Liver (tissue), 9 donors: ENCODE results near the gene SLIT3. TPM values are rescaled to one million over a fixed set of nuclear protein-coding genes. Genes with fewer than 3 reads are reported as not detected.

Source experiments
- DNase-seq: peaks from one replicate; pipeline ENCODE4 v3.0.0-alpha.2; 2017; ENCODE audit warnings: low spot score
- H3K27ac ChIP-seq, 2 donors: one replicate each; pipeline ENCODE4 v1.7.0; 2013; ENCODE audit warnings: inconsistent platforms in 2 of 2, low read length in 2 of 2, control low read depth in 1 of 2, low read depth in 1 of 2, mild to moderate bottlenecking in 1 of 2
- H3K27me3 ChIP-seq, 4 donors: one replicate each; pipeline versions ENCODE4 v1.6.1 to v1.7.0; 2013; ENCODE audit warnings: low read length in 3 of 4, inconsistent platforms in 1 of 4, mild to moderate bottlenecking in 1 of 4, moderate library complexity in 1 of 4; ENCODE audit not compliant: control insufficient read depth in 4 of 4, insufficient read depth in 4 of 4
- H3K36me3 ChIP-seq, 4 donors: one replicate each; pipeline versions ENCODE4 v1.6.1 to v1.7.0; 2013; ENCODE audit warnings: low read length in 3 of 4, mild to moderate bottlenecking in 3 of 4, low read depth in 1 of 4, moderate library complexity in 1 of 4; ENCODE audit not compliant: control insufficient read depth in 4 of 4, insufficient read depth in 3 of 4
- H3K4me1 ChIP-seq, 4 donors: one replicate each; pipeline versions ENCODE4 v1.6.1 to v1.7.0; 2013; ENCODE audit warnings: low read length in 3 of 4, mild to moderate bottlenecking in 3 of 4, moderate library complexity in 1 of 4; ENCODE audit not compliant: control insufficient read depth in 4 of 4, insufficient read depth in 4 of 4
- H3K4me3 ChIP-seq, 3 donors: one replicate each; pipeline versions ENCODE4 v1.6.1 to v1.7.0; 2013; ENCODE audit warnings: low read length in 3 of 3, control low read depth in 1 of 3, low read depth in 1 of 3, mild to moderate bottlenecking in 1 of 3
- H3K9ac ChIP-seq, 2 donors: one replicate each; pipeline ENCODE4 v1.7.0; 2013; ENCODE audit warnings: low read length in 2 of 2, mild to moderate bottlenecking in 2 of 2, moderate library complexity in 2 of 2, control low read depth in 1 of 2, low read depth in 1 of 2
- H3K9me3 ChIP-seq, 4 donors: one replicate each; pipeline versions ENCODE4 v1.6.1 to v1.7.0; 2013; ENCODE audit warnings: low read length in 3 of 4; ENCODE audit not compliant: control insufficient read depth in 4 of 4
- EGR1 ChIP-seq, 2 donors: IDR thresholded peaks; 2 replicates each; pipeline ENCODE4 v1.6.1; 2016 to 2018; ENCODE audit warnings: antibody characterized with exemption in 2 of 2, low read depth in 2 of 2
- FOXA1 ChIP-seq: IDR thresholded peaks from 2 replicates; pipeline ENCODE4 v1.6.1; 2016; ENCODE audit warnings: antibody characterized with exemption
- HNF4A ChIP-seq, 2 donors: conservative IDR thresholded peaks; 2 replicates each; pipeline ENCODE4 v1.6.1; 2016; ENCODE audit warnings: antibody characterized with exemption in 2 of 2, mild to moderate bottlenecking in 2 of 2
- HNF4G ChIP-seq: IDR thresholded peaks from 2 replicates; pipeline ENCODE4 v1.6.1; 2016; ENCODE audit warnings: antibody characterized with exemption
- RAD21 ChIP-seq, 2 donors: IDR thresholded peaks; 2 replicates each; pipeline ENCODE4 v1.6.1; 2016; ENCODE audit warnings: antibody characterized with exemption in 2 of 2, mild to moderate bottlenecking in 2 of 2
- RXRA ChIP-seq, 2 donors: IDR thresholded peaks; 2 replicates each; pipeline ENCODE4 v1.6.1; 2017 to 2018; ENCODE audit warnings: antibody characterized with exemption in 2 of 2, mild to moderate bottlenecking in 1 of 2
- SP1 ChIP-seq: IDR thresholded peaks from 2 replicates; pipeline ENCODE4 v1.6.1; 2018; ENCODE audit warnings: antibody characterized with exemption, mild to moderate bottlenecking
- TAF1 ChIP-seq: conservative IDR thresholded peaks from 2 replicates; pipeline ENCODE4 v1.6.1; 2016; ENCODE audit warnings: antibody characterized with exemption, mild to moderate bottlenecking
- WGBS: extraction: QIAGEN DNeasy Blood & Tissue Kit; methylation state at CpG from one replicate; pipeline ENCODE4 v1.1.7; 2013; 5-methylcytosine and 5-hydroxymethylcytosine counted together
- polyA plus RNA-seq, 2 donors: library from polyadenylated mRNA; stranded (reverse) in 1 of 2; unstranded in 1 of 2; fragments of 200-250 nt in 1 of 2; fragments of >200 nt in 1 of 2; fragmentation: Nextera tagmentation in 1 of 2; extraction: Ambion mirVana in 1 of 2; gene quantifications; one replicate each; pipeline versions ENCODE4 v1.2.1 to v1.2.3, GENCODE V29; 2013 to 2015
- total RNA-seq, 2 donors: library from RNA; depleted of rRNA; stranded (reverse); fragments of >200 nt; gene quantifications; one replicate each; pipeline ENCODE4 v1.2.3, GENCODE V29; 2014
- TF ChIP-seq, protein P1 (sequence below): IDR thresholded peaks from 2 replicates; pipeline ENCODE4 v1.6.1; 2016; ENCODE audit warnings: antibody characterized with exemption
- TF ChIP-seq, protein P2 (sequence below): fragments of 150-350 bp; IDR thresholded peaks from 2 replicates; pipeline ENCODE4 v1.5.1; 2017; ENCODE audit warnings: improper control_type of control experiment, low read depth, low read length; ENCODE audit not compliant: missing input control
- TF ChIP-seq, protein P3 (sequence below): IDR thresholded peaks from 2 replicates; pipeline ENCODE4 v1.6.1; 2016; ENCODE audit warnings: antibody characterized with exemption, mild to moderate bottlenecking
- TF ChIP-seq, protein P4 (sequence below): IDR thresholded peaks from 2 replicates; pipeline ENCODE4 v1.6.1; 2016; ENCODE audit warnings: antibody characterized with exemption
- donor health status: healthy.
- donor health status: healthy.
- donor health status: healthy.
- donor health status: healthy.
- donor health status: healthy.

The SLIT3 gene
- total and polyA plus RNA-seq, 4 donors: 0.61 to 1.3 (median 0.91) TPM

DNA sequence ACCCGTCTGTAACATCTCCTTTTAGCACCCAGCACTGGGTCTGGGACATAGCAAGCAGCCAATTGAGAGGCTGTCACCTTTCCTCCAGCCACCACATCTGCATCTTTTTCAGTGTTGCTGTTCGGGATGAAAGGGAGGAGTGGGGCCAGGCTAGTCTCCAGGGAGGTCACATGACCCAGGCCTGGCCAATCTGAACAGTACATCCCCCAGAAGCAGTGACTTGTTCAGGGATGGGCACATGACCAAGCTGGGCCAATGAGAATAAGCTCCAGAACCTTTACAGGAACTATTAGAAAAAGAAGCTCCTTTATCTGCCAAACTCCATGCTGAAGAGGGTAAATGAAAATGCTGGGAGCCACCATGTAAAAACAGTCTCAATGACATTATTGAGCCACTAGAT, 359.0 kb downstream of the SLIT3 start:
- 70% methylated on average over 2 of the region's 2 CpGs for WGBS
- no peak for DNase-seq
- Histone ChIP-seq H3K9ac (no peak overlapping the region), H3K36me3 (no peaks in the 10 kb centered on the region), H3K4me3 (no peak overlapping the region), H3K27me3 (no peaks in the 10 kb centered on the region), H3K4me1 (no peaks in the 10 kb centered on the region), H3K9me3 (no peaks in the 10 kb centered on the region), H3K27ac (no peak overlapping the region)
- TF ChIP-seq TAF1: no peak

DNA sequence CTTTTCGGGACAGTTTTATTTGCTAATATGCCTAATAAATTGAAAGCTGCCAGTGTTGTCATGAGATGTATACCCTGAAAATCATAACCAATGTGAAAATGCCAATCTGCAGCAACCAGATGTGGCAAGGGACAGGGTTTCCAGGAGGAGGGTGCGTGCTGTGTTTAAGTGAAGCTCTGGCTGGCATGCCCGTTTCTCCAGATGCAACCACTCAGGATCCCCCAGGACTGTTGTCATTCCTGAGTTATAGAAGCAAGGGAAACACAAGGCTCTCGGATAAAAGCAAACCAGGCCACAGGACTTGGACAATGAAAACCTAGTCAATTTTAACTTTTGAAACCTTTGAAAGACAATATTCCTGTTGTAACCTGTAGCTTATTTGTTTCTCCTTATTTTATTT, 360.2 kb downstream of the SLIT3 start:
- Histone ChIP-seq H3K4me3 (no peak overlapping the region), H3K9ac (no peak overlapping the region), H3K27me3 (no peaks in the 10 kb centered on the region), H3K36me3 (no peaks in the 10 kb centered on the region), H3K4me1 (no peaks in the 10 kb centered on the region), H3K9me3 (no peaks in the 10 kb centered on the region), H3K27ac (no peak overlapping the region)
- TF ChIP-seq HNF4G (no peak), FOXA1 (no peak), TAF1 (no peak), RXRA (IDR thresholded peaks at IDR 0.05) (no peak), RAD21 (IDR thresholded peaks at IDR 0.05) (no peak), HNF4A (conservative IDR thresholded peaks at IDR 0.05) (no peak), EGR1 (IDR thresholded peaks at IDR 0.05; ENCODE audit: low read depth in 2 of 2) (no peak), SP1 (no peak)
- TF ChIP-seq, protein P1, sequence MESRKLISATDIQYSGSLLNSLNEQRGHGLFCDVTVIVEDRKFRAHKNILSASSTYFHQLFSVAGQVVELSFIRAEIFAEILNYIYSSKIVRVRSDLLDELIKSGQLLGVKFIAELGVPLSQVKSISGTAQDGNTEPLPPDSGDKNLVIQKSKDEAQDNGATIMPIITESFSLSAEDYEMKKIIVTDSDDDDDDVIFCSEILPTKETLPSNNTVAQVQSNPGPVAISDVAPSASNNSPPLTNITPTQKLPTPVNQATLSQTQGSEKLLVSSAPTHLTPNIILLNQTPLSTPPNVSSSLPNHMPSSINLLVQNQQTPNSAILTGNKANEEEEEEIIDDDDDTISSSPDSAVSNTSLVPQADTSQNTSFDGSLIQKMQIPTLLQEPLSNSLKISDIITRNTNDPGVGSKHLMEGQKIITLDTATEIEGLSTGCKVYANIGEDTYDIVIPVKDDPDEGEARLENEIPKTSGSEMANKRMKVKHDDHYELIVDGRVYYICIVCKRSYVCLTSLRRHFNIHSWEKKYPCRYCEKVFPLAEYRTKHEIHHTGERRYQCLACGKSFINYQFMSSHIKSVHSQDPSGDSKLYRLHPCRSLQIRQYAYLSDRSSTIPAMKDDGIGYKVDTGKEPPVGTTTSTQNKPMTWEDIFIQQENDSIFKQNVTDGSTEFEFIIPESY: no peak
- TF ChIP-seq, protein P2, sequence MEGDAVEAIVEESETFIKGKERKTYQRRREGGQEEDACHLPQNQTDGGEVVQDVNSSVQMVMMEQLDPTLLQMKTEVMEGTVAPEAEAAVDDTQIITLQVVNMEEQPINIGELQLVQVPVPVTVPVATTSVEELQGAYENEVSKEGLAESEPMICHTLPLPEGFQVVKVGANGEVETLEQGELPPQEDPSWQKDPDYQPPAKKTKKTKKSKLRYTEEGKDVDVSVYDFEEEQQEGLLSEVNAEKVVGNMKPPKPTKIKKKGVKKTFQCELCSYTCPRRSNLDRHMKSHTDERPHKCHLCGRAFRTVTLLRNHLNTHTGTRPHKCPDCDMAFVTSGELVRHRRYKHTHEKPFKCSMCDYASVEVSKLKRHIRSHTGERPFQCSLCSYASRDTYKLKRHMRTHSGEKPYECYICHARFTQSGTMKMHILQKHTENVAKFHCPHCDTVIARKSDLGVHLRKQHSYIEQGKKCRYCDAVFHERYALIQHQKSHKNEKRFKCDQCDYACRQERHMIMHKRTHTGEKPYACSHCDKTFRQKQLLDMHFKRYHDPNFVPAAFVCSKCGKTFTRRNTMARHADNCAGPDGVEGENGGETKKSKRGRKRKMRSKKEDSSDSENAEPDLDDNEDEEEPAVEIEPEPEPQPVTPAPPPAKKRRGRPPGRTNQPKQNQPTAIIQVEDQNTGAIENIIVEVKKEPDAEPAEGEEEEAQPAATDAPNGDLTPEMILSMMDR: no peak
- TF ChIP-seq, protein P3, sequence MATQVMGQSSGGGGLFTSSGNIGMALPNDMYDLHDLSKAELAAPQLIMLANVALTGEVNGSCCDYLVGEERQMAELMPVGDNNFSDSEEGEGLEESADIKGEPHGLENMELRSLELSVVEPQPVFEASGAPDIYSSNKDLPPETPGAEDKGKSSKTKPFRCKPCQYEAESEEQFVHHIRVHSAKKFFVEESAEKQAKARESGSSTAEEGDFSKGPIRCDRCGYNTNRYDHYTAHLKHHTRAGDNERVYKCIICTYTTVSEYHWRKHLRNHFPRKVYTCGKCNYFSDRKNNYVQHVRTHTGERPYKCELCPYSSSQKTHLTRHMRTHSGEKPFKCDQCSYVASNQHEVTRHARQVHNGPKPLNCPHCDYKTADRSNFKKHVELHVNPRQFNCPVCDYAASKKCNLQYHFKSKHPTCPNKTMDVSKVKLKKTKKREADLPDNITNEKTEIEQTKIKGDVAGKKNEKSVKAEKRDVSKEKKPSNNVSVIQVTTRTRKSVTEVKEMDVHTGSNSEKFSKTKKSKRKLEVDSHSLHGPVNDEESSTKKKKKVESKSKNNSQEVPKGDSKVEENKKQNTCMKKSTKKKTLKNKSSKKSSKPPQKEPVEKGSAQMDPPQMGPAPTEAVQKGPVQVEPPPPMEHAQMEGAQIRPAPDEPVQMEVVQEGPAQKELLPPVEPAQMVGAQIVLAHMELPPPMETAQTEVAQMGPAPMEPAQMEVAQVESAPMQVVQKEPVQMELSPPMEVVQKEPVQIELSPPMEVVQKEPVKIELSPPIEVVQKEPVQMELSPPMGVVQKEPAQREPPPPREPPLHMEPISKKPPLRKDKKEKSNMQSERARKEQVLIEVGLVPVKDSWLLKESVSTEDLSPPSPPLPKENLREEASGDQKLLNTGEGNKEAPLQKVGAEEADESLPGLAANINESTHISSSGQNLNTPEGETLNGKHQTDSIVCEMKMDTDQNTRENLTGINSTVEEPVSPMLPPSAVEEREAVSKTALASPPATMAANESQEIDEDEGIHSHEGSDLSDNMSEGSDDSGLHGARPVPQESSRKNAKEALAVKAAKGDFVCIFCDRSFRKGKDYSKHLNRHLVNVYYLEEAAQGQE: no peak
- TF ChIP-seq, protein P4, sequence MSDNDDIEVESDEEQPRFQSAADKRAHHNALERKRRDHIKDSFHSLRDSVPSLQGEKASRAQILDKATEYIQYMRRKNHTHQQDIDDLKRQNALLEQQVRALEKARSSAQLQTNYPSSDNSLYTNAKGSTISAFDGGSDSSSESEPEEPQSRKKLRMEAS: no peak
- WGBS: 63% methylated on average over 4 of the region's 4 CpGs
- DNase-seq: no peak
